RWPE2 (cell line): ENCODE data around the gene OTUD5.

Source experiments
- ATAC-seq: fragments of 200-7000 bp; cut with Tn5 transposase; 3 replicates; pipeline ENCODE4 v1.9.1; 2021; ENCODE audit warnings: low read depth
- DNase-seq: peaks from one replicate; pipeline ENCODE4 v3.0.0-alpha.2; 2020; ENCODE audit warnings: low spot score
- H3K27ac ChIP-seq: fragments of 450-650 bp; 2 replicates; pipeline ENCODE4 v1.5.1; 2017; ENCODE audit warnings: mild to moderate bottlenecking; ENCODE audit not compliant: poor library complexity, severe bottlenecking
- H3K27me3 ChIP-seq: fragments of 250-450 bp; sonication (Bioruptor Pico); 2 replicates; pipeline ENCODE4 v1.5.1; 2021; ENCODE audit warnings: mild to moderate bottlenecking, moderate library complexity; ENCODE audit not compliant: insufficient read depth, poor library complexity, severe bottlenecking
- H3K36me3 ChIP-seq: fragments of 250-450 bp; sonication (Bioruptor Pico); 2 replicates; pipeline ENCODE4 v1.5.1; 2020; ENCODE audit warnings: low read depth, mild to moderate bottlenecking, moderate library complexity
- H3K4me1 ChIP-seq: fragments of 250-450 bp; sonication (Bioruptor Pico); 2 replicates; pipeline ENCODE4 v1.5.1; 2021; ENCODE audit warnings: mild to moderate bottlenecking, moderate library complexity; ENCODE audit not compliant: insufficient read depth, poor library complexity, severe bottlenecking
- H3K4me3 ChIP-seq: fragments of 250-450 bp; sonication (Bioruptor Pico); 2 replicates; pipeline ENCODE4 v1.5.1; 2021; ENCODE audit warnings: mild to moderate bottlenecking, moderate library complexity; ENCODE audit not compliant: severe bottlenecking
- H3K9me3 ChIP-seq: fragments of 250-450 bp; sonication (Bioruptor Pico); 2 replicates; pipeline ENCODE4 v1.5.1; 2021; ENCODE audit warnings: mild to moderate bottlenecking, moderate library complexity; ENCODE audit not compliant: severe bottlenecking
- TF ChIP-seq, protein P1 (sequence below): fragments of 450-650 bp; IDR thresholded peaks from one replicate; pipeline ENCODE4 v1.5.1; 2017; ENCODE audit warnings: mild to moderate bottlenecking, moderate library complexity; ENCODE audit not compliant: poor library complexity, severe bottlenecking

OTUD5 gene

DNA sequence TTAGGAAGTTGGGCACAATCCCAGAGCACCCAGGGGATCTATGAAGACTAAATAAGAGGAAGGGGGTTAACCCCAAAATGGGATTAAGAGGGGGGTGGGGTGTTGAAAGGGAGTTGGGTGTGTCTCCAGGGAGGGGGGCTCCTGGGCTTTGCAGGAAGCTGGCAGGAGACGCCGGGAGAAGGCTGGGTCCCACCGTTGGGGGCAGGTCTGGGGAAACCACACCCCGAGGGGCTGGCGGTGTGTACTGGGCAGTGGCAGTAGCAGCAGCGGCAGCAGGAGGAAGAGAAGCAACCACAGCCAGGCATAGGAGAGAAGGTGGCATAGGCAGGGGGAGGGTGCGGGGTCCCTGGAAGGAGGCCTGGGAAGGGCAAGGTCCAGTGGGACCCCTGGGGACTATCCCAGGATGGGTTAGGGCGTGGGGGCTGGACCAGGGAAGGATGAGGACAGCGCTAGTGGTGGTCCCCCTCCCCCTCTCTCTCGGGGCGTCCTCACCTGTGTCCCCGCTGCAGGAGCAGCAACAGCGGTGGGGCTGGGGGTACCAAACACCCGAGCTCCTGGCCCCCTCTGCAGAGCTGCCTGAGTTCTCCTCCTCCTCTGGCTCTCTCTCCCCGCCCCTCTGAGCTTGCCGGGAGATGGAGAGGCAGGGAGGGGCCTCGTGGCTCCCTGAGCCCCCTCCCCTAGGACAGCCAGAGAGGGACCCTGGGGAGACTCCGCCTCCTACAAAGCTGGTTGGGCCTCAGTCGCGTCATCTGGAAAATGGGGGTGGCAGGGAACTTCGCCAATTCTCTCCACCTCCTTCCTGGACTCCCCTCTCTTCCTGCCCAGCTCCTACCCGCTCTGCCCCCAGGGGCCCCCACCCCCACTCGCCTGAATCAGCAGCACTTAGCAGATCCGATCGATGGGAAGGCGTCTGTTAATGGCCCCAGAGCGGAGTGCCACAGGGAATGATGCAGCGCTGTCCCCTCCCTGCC, 14.1 kb upstream of the OTUD5 start, which contains the start of gene KCND1:
Gene KCND1, minus strand, starts transcription at position 596 of the 971 bp plus-strand sequence. CDS start 1,573 bp downstream, outside the sequence.
- H3K4me3 ChIP-seq = peak within 1 kb of the TSS; percentile 8
- DNase-seq (no peak), ATAC-seq (peak; percentile 35)
- TF ChIP-seq, protein P1, sequence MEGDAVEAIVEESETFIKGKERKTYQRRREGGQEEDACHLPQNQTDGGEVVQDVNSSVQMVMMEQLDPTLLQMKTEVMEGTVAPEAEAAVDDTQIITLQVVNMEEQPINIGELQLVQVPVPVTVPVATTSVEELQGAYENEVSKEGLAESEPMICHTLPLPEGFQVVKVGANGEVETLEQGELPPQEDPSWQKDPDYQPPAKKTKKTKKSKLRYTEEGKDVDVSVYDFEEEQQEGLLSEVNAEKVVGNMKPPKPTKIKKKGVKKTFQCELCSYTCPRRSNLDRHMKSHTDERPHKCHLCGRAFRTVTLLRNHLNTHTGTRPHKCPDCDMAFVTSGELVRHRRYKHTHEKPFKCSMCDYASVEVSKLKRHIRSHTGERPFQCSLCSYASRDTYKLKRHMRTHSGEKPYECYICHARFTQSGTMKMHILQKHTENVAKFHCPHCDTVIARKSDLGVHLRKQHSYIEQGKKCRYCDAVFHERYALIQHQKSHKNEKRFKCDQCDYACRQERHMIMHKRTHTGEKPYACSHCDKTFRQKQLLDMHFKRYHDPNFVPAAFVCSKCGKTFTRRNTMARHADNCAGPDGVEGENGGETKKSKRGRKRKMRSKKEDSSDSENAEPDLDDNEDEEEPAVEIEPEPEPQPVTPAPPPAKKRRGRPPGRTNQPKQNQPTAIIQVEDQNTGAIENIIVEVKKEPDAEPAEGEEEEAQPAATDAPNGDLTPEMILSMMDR = no peak
- no peaks in the 10 kb centered on the region for H3K9me3 ChIP-seq
- H3K36me3 ChIP-seq = no peaks in the 10 kb centered on the region
- H3K4me1 ChIP-seq = no peaks in the 10 kb centered on the region
- no peaks in the 10 kb centered on the region for H3K27me3 ChIP-seq
- no peak within 1 kb of the TSS for H3K27ac ChIP-seq

DNA sequence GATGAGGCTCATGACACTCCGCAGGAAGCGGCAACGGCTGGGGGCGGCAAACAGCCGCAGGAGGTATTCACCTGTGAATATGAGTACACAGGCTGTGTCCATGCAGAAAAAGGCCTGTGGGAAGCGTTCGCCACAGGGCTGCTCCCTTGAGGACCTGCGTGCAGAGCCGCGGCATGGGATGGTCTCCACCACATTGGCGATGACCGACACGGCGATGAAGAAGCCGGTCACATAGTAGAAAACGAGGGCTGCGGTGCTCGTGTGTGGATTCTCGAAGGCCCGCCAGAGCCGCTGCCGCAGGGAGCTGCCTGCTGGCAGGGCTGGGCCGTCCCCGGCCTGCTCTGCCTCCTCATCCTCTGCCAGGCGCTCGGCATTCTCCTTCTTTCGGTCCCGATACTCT, 12.1 kb upstream of the OTUD5 start:
- H3K36me3 ChIP-seq = no peaks in the 10 kb centered on the region
- no peaks in the 10 kb centered on the region for H3K4me1 ChIP-seq
- DNase-seq (no peak), ATAC-seq (no peak)
- H3K9me3 ChIP-seq = no peaks in the 10 kb centered on the region
- H3K27ac ChIP-seq = no peak overlapping the region
- no peak overlapping the region for H3K4me3 ChIP-seq
- TF ChIP-seq, protein P1 = no peak
- no peaks in the 10 kb centered on the region for H3K27me3 ChIP-seq

DNA sequence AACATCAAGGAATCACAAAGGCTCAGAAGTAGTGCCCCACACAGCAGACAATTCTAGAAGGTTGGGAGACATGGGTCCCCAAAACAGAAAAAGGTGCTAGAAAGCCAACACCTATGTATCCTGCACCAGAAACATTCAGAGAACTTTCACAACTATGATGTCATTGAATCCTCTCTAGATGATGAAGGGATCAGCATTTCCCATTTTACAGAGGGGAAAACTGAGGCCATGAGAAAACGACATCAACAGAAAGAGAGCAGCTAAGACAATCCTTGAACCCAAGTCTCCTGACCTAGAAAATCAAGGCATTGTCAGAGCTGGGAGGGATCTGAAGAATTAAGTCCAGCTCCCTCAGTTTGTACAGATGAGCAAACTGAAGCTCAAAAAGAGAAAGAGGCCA, 11.0 kb upstream of the OTUD5 start:
- DNase-seq (no peak), ATAC-seq (no peak)
- TF ChIP-seq, protein P1 = no peak
- no peak overlapping the region for H3K4me3 ChIP-seq
- no peak overlapping the region for H3K27ac ChIP-seq
- H3K9me3 ChIP-seq = no peaks in the 10 kb centered on the region
- H3K4me1 ChIP-seq = no peaks in the 10 kb centered on the region
- no peaks in the 10 kb centered on the region for H3K27me3 ChIP-seq
- H3K36me3 ChIP-seq = no peaks in the 10 kb centered on the region

DNA sequence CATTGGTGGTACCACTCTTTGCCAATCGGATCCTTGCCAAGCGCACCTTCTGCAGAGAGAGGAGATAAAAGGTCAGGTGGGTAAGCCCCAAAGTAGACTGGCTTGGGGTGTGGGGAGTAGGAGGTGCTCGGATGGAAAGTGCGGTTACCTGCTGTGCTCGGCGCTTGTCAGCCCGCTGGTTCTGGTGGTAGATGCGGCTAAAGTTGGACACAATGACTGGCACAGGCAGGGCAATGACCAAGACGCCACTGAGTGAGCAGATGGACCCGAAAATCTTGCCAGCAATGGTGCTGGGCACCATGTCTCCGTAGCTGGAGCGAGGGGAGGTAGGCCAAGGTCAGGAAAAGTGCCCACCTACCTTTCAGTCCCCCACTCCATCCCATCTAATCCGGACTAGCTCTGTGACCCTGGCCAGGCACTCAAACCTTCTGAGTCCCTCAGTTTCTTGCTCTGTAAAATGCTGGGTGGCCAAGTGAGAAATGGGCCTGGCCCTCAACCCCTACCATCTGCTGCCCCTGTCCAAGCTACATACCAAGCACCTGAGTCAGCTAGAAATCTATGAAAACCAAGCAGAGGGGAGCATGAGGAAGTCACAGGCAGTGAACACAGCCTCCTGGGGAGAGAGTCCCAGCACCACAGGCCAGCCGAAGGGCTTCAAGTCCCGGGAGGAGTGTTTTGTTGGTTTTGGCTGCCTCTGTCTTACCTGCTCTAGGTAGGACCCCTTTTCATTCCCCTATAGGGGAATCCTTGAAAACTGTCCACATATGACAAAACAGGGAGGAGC, 9.6 kb upstream of the OTUD5 start:
- H3K4me3 ChIP-seq = no peak overlapping the region
- TF ChIP-seq, protein P1 = no peak
- H3K27me3 ChIP-seq = no peaks in the 10 kb centered on the region
- no peaks in the 10 kb centered on the region for H3K36me3 ChIP-seq
- no peak overlapping the region for H3K27ac ChIP-seq
- ATAC-seq = no peak; the same call in 2 of the 3 replicates
- no peaks in the 10 kb centered on the region for H3K9me3 ChIP-seq
- no peak for DNase-seq
- no peaks in the 10 kb centered on the region for H3K4me1 ChIP-seq
